SK-N-SH treated with all-trans-retinoic acid at 6 μM for 48 hours (cell line): ENCODE measurements around the gene TMEM87B.

Source experiments
- ATAC-seq: fragments of 200-7000 bp; cut with Tn5 transposase; 3 replicates; pipeline ENCODE4 v1.9.1; 2020; ENCODE audit warnings: mild to moderate bottlenecking, moderate library complexity
- ARNTL ChIP-seq: fragments of 450-650 bp; formaldehyde crosslinking; IDR thresholded peaks from 2 replicates; pipeline ENCODE4 v1.5.0; 2020; ENCODE audit warnings: low read depth, mild to moderate bottlenecking, moderate library complexity, borderline replicate concordance
- BACH2 ChIP-seq: fragments of 250-450 bp; sonication (Bioruptor Pico); IDR thresholded peaks from 2 replicates; pipeline ENCODE4 v1.9.0; 2021; ENCODE audit warnings: mild to moderate bottlenecking, borderline replicate concordance
- CREB5 ChIP-seq: fragments of 250-450 bp; sonication (Bioruptor Pico); IDR thresholded peaks from 2 replicates; pipeline ENCODE4 v1.5.1; 2020; ENCODE audit warnings: low read depth, mild to moderate bottlenecking, moderate library complexity
- CSRNP3 ChIP-seq: fragments of 250-450 bp; sonication (Bioruptor Pico); IDR thresholded peaks from 2 replicates; pipeline ENCODE4 v1.5.1; 2021; ENCODE audit warnings: mild to moderate bottlenecking, moderate library complexity
- GLIS3 ChIP-seq: fragments of 250-450 bp; sonication (Bioruptor Pico); IDR thresholded peaks from 2 replicates; pipeline ENCODE4 v1.5.0; 2020; ENCODE audit warnings: mild to moderate bottlenecking, moderate library complexity
- PATZ1 ChIP-seq: fragments of 250-450 bp; sonication (Bioruptor Pico); IDR thresholded peaks from 2 replicates; pipeline ENCODE4 v1.8.0; 2020; ENCODE audit warnings: mild to moderate bottlenecking, moderate library complexity, borderline replicate concordance
- POU6F1 ChIP-seq: fragments of 250-450 bp; sonication (Bioruptor Pico); IDR thresholded peaks from 2 replicates; pipeline ENCODE4 v1.8.0; 2021; ENCODE audit warnings: low read depth, mild to moderate bottlenecking, moderate library complexity, borderline replicate concordance
- SNAI2 ChIP-seq: fragments of 250-450 bp; sonication (Bioruptor Pico); IDR thresholded peaks from 2 replicates; pipeline ENCODE4 v1.5.0; 2020; ENCODE audit warnings: mild to moderate bottlenecking, moderate library complexity
- TOX ChIP-seq: fragments of 250-450 bp; sonication (Bioruptor Pico); IDR thresholded peaks from 2 replicates; pipeline ENCODE4 v1.8.0; 2021; ENCODE audit warnings: mild to moderate bottlenecking, moderate library complexity, borderline replicate concordance
- TSHZ2 ChIP-seq: fragments of 250-450 bp; sonication (Bioruptor Pico); IDR thresholded peaks from 2 replicates; pipeline ENCODE4 v1.5.0; 2020; ENCODE audit warnings: mild to moderate bottlenecking, moderate library complexity
- ZC3H10 ChIP-seq: fragments of 250-450 bp; sonication (Bioruptor Pico); IDR thresholded peaks from 2 replicates; pipeline ENCODE4 v1.5.1; 2021; ENCODE audit warnings: mild to moderate bottlenecking, moderate library complexity
- ZFP3 ChIP-seq: fragments of 250-450 bp; sonication (Bioruptor Pico); IDR thresholded peaks from 2 replicates; pipeline ENCODE4 v1.5.0; 2020; ENCODE audit warnings: mild to moderate bottlenecking, moderate library complexity
- ZFP30 ChIP-seq: fragments of 450-650 bp; formaldehyde crosslinking; IDR thresholded peaks from 2 replicates; pipeline ENCODE4 v1.5.0; 2022; ENCODE audit warnings: mild to moderate bottlenecking, moderate library complexity
- ZNF70 ChIP-seq: fragments of 450-650 bp; formaldehyde crosslinking; IDR thresholded peaks from 2 replicates; pipeline ENCODE4 v1.5.0; 2020; ENCODE audit warnings: mild to moderate bottlenecking, moderate library complexity
- ZNF8 ChIP-seq: fragments of 450-650 bp; formaldehyde crosslinking; IDR thresholded peaks from 2 replicates; pipeline ENCODE4 v1.5.0; 2020; ENCODE audit warnings: mild to moderate bottlenecking, moderate library complexity

TMEM87B gene

GRCh38 chr2:112151271-112151670 lies 96.2 kb downstream of the TMEM87B start (continued):
- TF ChIP-seq POU6F1 (CRISPR knock-in tag), result no peak
- TF ChIP-seq CSRNP3 (CRISPR knock-in tag), result no peak
- TF ChIP-seq, all 23 proteins: peak for 0

GRCh38 chr2:112151701-112152440 lies 96.8 kb downstream of the TMEM87B start:
- no peak for ATAC-seq
- TF ChIP-seq CREB5 (CRISPR knock-in tag) (no peak), TOX (CRISPR knock-in tag) (no peak), ZC3H10 (CRISPR knock-in tag) (no peak)

- no peak for TF ChIP-seq ZC3H10 (CRISPR knock-in tag)
- no peak for TF ChIP-seq ZNF8
- TF ChIP-seq GLIS3 (CRISPR knock-in tag), result no peak
- no peak for ATAC-seq
Measured at GRCh38 chr2:112152476-112153178, 97.6 kb downstream of the TMEM87B start.

- ATAC-seq, result no peak
- TF ChIP-seq CSRNP3 (CRISPR knock-in tag) (no peak), ZFP30 (CRISPR knock-in tag) (no peak), ZNF70 (CRISPR knock-in tag) (no peak), ZC3H10 (CRISPR knock-in tag) (no peak), TOX (CRISPR knock-in tag) (no peak), GLIS3 (CRISPR knock-in tag) (no peak), SNAI2 (no peak), POU6F1 (CRISPR knock-in tag) (no peak), PATZ1 (CRISPR knock-in tag) (no peak), ARNTL (CRISPR knock-in tag) (no peak), ZNF8 (no peak), BACH2 (CRISPR knock-in tag) (no peak), ZFP3 (CRISPR knock-in tag) (no peak), TSHZ2 (CRISPR knock-in tag) (no peak)
- TF ChIP-seq, all 23 proteins: peak for 0
Measured at GRCh38 chr2:112153179-112153490, 98.1 kb downstream of the TMEM87B start.
